ENCODE measurements around the gene PIK3R6.

GRCh38 chr17:8791910-8792270 is 75.6 kb downstream of the PIK3R6 start:
- TF ChIP-seq CTCF (optimal IDR thresholded peaks at IDR 0.05 in 1 of 3, IDR thresholded peaks at IDR 0.05 in 1 of 3, conservative IDR thresholded peaks at IDR 0.05 in 1 of 3; ENCODE audit: extremely low read depth in 1 of 3, insufficient read depth in 2 of 3, low read length in 3 of 3) (no peak), EZH2 (IDR thresholded peaks at IDR 0.05; ENCODE audit: low read length) (no peak)
